Measurements from ENCODE around the gene ABI3BP.

Gene ABI3BP

GRCh38 chr3:100761211-100761942 lies 231.8 kb downstream of the ABI3BP start:
- peaks cover 26% of the 10 kb centered on the region for H3K4me1 ChIP-seq (ENCODE audit: low read length)
- no peaks in the 10 kb centered on the region for H3K36me3 ChIP-seq (replicated peaks; ENCODE audit: insufficient read depth, low read length)
- H4K20me1 ChIP-seq (ENCODE audit: insufficient read depth, low read length): no peaks in the 10 kb centered on the region
- H3K9me2 ChIP-seq (replicated peaks; ENCODE audit: insufficient read depth, low read length): no peaks in the 10 kb centered on the region
- H3K4me2 ChIP-seq (ENCODE audit: low read depth, low read length): peak overlapping the region; percentile 67
- H3K79me2 ChIP-seq (ENCODE audit: low read length): no peaks in the 10 kb centered on the region
- H2AFZ ChIP-seq (ENCODE audit: low read length): no peak overlapping the region
- H3K27me3 ChIP-seq (replicated peaks; ENCODE audit: insufficient read depth, low read length): no peaks in the 10 kb centered on the region
- peaks cover 20% of the 10 kb centered on the region for H3F3A ChIP-seq (ENCODE audit: insufficient read depth, low read length)
- no peak overlapping the region for H3K9ac ChIP-seq (ENCODE audit: low read length)
- H3K27ac ChIP-seq (ENCODE audit: low read length): peak overlapping the region; percentile 9; the same call in 1 of the 2 replicates
- peak; percentile 69 for DNase-seq
- peak overlapping the region; percentile 18; the same call in 1 of the 2 replicates for H3K4me3 ChIP-seq (ENCODE audit: low read length)
- H3K9me3 ChIP-seq (replicated peaks; ENCODE audit: insufficient read depth, low read length): no peaks in the 10 kb centered on the region
- TF ChIP-seq EZH2 (optimal IDR thresholded peaks at IDR 0.05; ENCODE audit: low read depth, low read length) (no peak), CTCF (IDR thresholded peaks at IDR 0.05; ENCODE audit: low read length) (peak; percentile 62), EZH2phosphoT487 (IDR thresholded peaks at IDR 0.05; ENCODE audit: low read length) (no peak)

GRCh38 chr3:100760377-100760776 lies 232.8 kb downstream of the ABI3BP start:
- Histone ChIP-seq H3F3A (ENCODE audit: insufficient read depth, low read length) (peaks cover 20% of the 10 kb centered on the region), H4K20me1 (ENCODE audit: insufficient read depth, low read length) (no peaks in the 10 kb centered on the region), H3K36me3 (replicated peaks; ENCODE audit: insufficient read depth, low read length) (no peaks in the 10 kb centered on the region), H3K9me3 (replicated peaks; ENCODE audit: insufficient read depth, low read length) (no peaks in the 10 kb centered on the region), H3K27me3 (replicated peaks; ENCODE audit: insufficient read depth, low read length) (no peaks in the 10 kb centered on the region), H3K27ac (ENCODE audit: low read length) (peak overlapping the region; percentile 9; the same call in 1 of the 2 replicates), H3K79me2 (ENCODE audit: low read length) (no peaks in the 10 kb centered on the region), H3K4me2 (ENCODE audit: low read depth, low read length) (peak overlapping the region; percentile 67), H3K9ac (ENCODE audit: low read length) (no peak overlapping the region; the same call in 1 of the 2 replicates), H3K9me2 (replicated peaks; ENCODE audit: insufficient read depth, low read length) (no peaks in the 10 kb centered on the region), H3K4me1 (ENCODE audit: low read length) (peaks cover 26% of the 10 kb centered on the region), H3K4me3 (ENCODE audit: low read length) (peak overlapping the region; percentile 18), H2AFZ (ENCODE audit: low read length) (no peak overlapping the region)
- DNase-seq: peak; percentile 51
- TF ChIP-seq EZH2phosphoT487 (IDR thresholded peaks at IDR 0.05; ENCODE audit: low read length) (no peak), CTCF (IDR thresholded peaks at IDR 0.05; ENCODE audit: low read length) (no peak), EZH2 (optimal IDR thresholded peaks at IDR 0.05; ENCODE audit: low read depth, low read length) (no peak)

GRCh38 chr3:100759950-100760349 lies 233.3 kb downstream of the ABI3BP start:
- no peaks in the 10 kb centered on the region for H3K36me3 ChIP-seq (replicated peaks; ENCODE audit: insufficient read depth, low read length)
- H3K9me3 ChIP-seq (replicated peaks; ENCODE audit: insufficient read depth, low read length): no peaks in the 10 kb centered on the region
- H3F3A ChIP-seq (ENCODE audit: insufficient read depth, low read length): peaks cover 20% of the 10 kb centered on the region
- H4K20me1 ChIP-seq (ENCODE audit: insufficient read depth, low read length): no peaks in the 10 kb centered on the region
- H3K4me2 ChIP-seq (ENCODE audit: low read depth, low read length): peak overlapping the region; percentile 67
- DNase-seq: no peak
- H3K9me2 ChIP-seq (replicated peaks; ENCODE audit: insufficient read depth, low read length): no peaks in the 10 kb centered on the region
- H3K4me3 ChIP-seq (ENCODE audit: low read length): peak overlapping the region; percentile 18
- no peaks in the 10 kb centered on the region for H3K27me3 ChIP-seq (replicated peaks; ENCODE audit: insufficient read depth, low read length)
- no peak for TF ChIP-seq EZH2phosphoT487 (IDR thresholded peaks at IDR 0.05; ENCODE audit: low read length)
- no peak for TF ChIP-seq CTCF (IDR thresholded peaks at IDR 0.05; ENCODE audit: low read length)
- no peak for TF ChIP-seq EZH2 (optimal IDR thresholded peaks at IDR 0.05; ENCODE audit: low read depth, low read length)
- no peak overlapping the region for H2AFZ ChIP-seq (ENCODE audit: low read length)
- H3K9ac ChIP-seq (ENCODE audit: low read length): no peak overlapping the region; the same call in 1 of the 2 replicates
- H3K79me2 ChIP-seq (ENCODE audit: low read length): no peaks in the 10 kb centered on the region
- peaks cover 26% of the 10 kb centered on the region for H3K4me1 ChIP-seq (ENCODE audit: low read length)
- peak overlapping the region; percentile 9; the same call in 1 of the 2 replicates for H3K27ac ChIP-seq (ENCODE audit: low read length)

Data from MM.1S (cell line).